D721Med (cell line): Measurements from ENCODE around the gene SMAP1.

ENCODE experiments used
- DNase-seq: peaks from one replicate; pipeline ENCODE4 v3.0.0; 2011; ENCODE audit warnings: low spot score; ENCODE audit not compliant: insufficient read length
- FAIRE-seq: peaks from 2 replicates; lab custom pipeline; 2011; peaks lifted over from hg19 to GRCh38; lab: Jason Lieb, UNC
- TF ChIP-seq, protein P1 (sequence below): IDR thresholded peaks from 2 replicates; pipeline ENCODE4 v1.5.1; 2012; ENCODE audit warnings: mild to moderate bottlenecking, control low read depth; ENCODE audit not compliant: insufficient read depth; ENCODE audit errors: missing control alignments

Gene SMAP1

GRCh38 chr6:70675822-70676221 lies 8.1 kb downstream of the SMAP1 start:
- no peak for DNase-seq
- TF ChIP-seq, protein P1, sequence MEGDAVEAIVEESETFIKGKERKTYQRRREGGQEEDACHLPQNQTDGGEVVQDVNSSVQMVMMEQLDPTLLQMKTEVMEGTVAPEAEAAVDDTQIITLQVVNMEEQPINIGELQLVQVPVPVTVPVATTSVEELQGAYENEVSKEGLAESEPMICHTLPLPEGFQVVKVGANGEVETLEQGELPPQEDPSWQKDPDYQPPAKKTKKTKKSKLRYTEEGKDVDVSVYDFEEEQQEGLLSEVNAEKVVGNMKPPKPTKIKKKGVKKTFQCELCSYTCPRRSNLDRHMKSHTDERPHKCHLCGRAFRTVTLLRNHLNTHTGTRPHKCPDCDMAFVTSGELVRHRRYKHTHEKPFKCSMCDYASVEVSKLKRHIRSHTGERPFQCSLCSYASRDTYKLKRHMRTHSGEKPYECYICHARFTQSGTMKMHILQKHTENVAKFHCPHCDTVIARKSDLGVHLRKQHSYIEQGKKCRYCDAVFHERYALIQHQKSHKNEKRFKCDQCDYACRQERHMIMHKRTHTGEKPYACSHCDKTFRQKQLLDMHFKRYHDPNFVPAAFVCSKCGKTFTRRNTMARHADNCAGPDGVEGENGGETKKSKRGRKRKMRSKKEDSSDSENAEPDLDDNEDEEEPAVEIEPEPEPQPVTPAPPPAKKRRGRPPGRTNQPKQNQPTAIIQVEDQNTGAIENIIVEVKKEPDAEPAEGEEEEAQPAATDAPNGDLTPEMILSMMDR = no peak
- FAIRE-seq = no peak

- FAIRE-seq (no peak), DNase-seq (no peak)
- TF ChIP-seq, protein P1 = no peak
These were observed 9.1 kb downstream of the SMAP1 start for GRCh38 chr6:70676821-70677220.

DNA sequence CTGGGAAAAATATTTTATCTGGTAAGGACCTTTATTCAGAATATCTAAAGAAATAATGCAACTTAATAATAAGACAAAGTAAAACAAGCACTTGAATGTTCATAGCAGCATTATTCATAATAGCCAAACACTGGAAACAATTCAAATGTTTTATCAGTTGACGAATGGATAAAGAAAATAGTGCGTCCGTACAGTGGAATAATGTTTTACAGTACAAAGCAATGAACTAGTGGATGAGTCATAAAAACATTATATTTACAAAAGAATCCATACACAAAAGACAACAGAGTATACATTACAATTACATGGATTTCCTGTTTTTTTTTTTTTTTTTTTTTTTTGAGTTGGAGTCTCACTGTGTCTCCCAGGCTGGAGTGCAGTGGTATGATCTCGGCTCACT lies 12.7 kb downstream of the SMAP1 start:
- TF ChIP-seq, protein P1 = no peak
- FAIRE-seq = no peak

GRCh38 chr6:70684794-70685493 lies 17.3 kb downstream of the SMAP1 start:
- TF ChIP-seq, protein P1 = no peak
- FAIRE-seq (no peak), DNase-seq (no peak)

More for the DNA sequence above, 12.7 kb downstream of the SMAP1 start:
- DNase-seq = no peak

GRCh38 chr6:70685494-70686180 lies 18.0 kb downstream of the SMAP1 start:
- TF ChIP-seq, protein P1 = no peak
- no peak for DNase-seq
- no peak for FAIRE-seq

GRCh38 chr6:70686548-70687133 lies 19.0 kb downstream of the SMAP1 start:
- peak; percentile 44 for FAIRE-seq
- TF ChIP-seq, protein P1 = peak; percentile 83
- DNase-seq = no peak
